HepG2 (cell line): ENCODE measurements around the gene NFATC3. TPM values are rescaled to one million over a fixed set of nuclear protein-coding genes. Genes with fewer than 3 reads are reported as not detected.

Experiments
- EZH2 ChIP-seq: conservative IDR thresholded peaks from 2 replicates; pipeline ENCODE4 v1.6.1; 2012; ENCODE audit warnings: mild to moderate bottlenecking, low read depth, low read length, moderate library complexity
- GZF1 ChIP-seq: sonication (generic); formaldehyde crosslinking; IDR thresholded peaks from 2 replicates; pipeline ENCODE4 v1.5.1; 2020; ENCODE audit warnings: mild to moderate bottlenecking, missing genetic modification reagents
- HMG20A ChIP-seq: IDR thresholded peaks from 2 replicates; pipeline ENCODE4 v1.6.1; 2016; ENCODE audit warnings: borderline replicate concordance
- HOXA3 ChIP-seq: sonication (generic); formaldehyde crosslinking; IDR thresholded peaks from 2 replicates; pipeline ENCODE4 v1.5.0; 2020; ENCODE audit warnings: missing genetic modification reagents
- ISX ChIP-seq: sonication (generic); formaldehyde crosslinking; conservative IDR thresholded peaks from 2 replicates; pipeline ENCODE4 v1.5.0; 2020; ENCODE audit warnings: missing genetic modification reagents
- JDP2 ChIP-seq: sonication (generic); formaldehyde crosslinking; IDR thresholded peaks from 2 replicates; pipeline ENCODE4 v1.8.1; 2022; ENCODE audit warnings: missing genetic modification reagents, borderline replicate concordance
- MAFF ChIP-seq: IDR thresholded peaks from 2 replicates; pipeline ENCODE4 v1.6.1; 2011; ENCODE audit warnings: low read depth, low read length, improper control_type of control experiment
- MBD4 ChIP-seq: IDR thresholded peaks from 2 replicates; pipeline ENCODE4 v1.6.1; 2012; ENCODE audit warnings: low read length, inconsistent platforms, borderline replicate concordance
- MBNL3 ChIP-seq: fragments of 250-450 bp; sonication (Bioruptor Pico); conservative IDR thresholded peaks from 2 replicates; pipeline ENCODE4 v1.8.0; 2022; ENCODE audit warnings: mild to moderate bottlenecking, inconsistent platforms
- PHF5A ChIP-seq: IDR thresholded peaks from one replicate; pipeline ENCODE4 v1.6.1; 2018; ENCODE audit warnings: low read depth, missing genetic modification reagents; ENCODE audit not compliant: unreplicated experiment
- RELA ChIP-seq: sonication (generic); formaldehyde crosslinking; IDR thresholded peaks from 2 replicates; pipeline ENCODE4 v1.4.0; 2020; ENCODE audit warnings: missing genetic modification reagents
- ZNF614 ChIP-seq: IDR thresholded peaks from 2 replicates; pipeline ENCODE4 v1.6.1; 2018; ENCODE audit warnings: missing biosample characterization, missing genetic modification reagents, inconsistent platforms, borderline replicate concordance
- ZNF841 ChIP-seq: sonication (generic); formaldehyde crosslinking; IDR thresholded peaks from 2 replicates; pipeline ENCODE4 v1.8.1; 2023; ENCODE audit warnings: missing genetic modification reagents, borderline replicate concordance
- ZNF891 ChIP-seq: sonication (generic); formaldehyde crosslinking; IDR thresholded peaks from 2 replicates; pipeline ENCODE4 v1.5.0; 2020; ENCODE audit warnings: mild to moderate bottlenecking, missing genetic modification reagents
- ZSCAN29 ChIP-seq: sonication (generic); formaldehyde crosslinking; conservative IDR thresholded peaks from 2 replicates; pipeline ENCODE4 v1.4.0; 2020; ENCODE audit warnings: mild to moderate bottlenecking, missing genetic modification reagents
- ZSCAN31 ChIP-seq: sonication (generic); formaldehyde crosslinking; IDR thresholded peaks from 2 replicates; pipeline ENCODE4 v1.5.0; 2020; ENCODE audit warnings: low read depth, mild to moderate bottlenecking, missing genetic modification reagents
- polyA plus RNA-seq, 8 experiments: library from polyadenylated mRNA; depleted of rRNA in 3 of 8; stranded (reverse) in 7 of 8; unstranded in 1 of 8; fragments of >200 nt; fragmentation: Illumina TruSeq in 4 of 8; extraction: Trizol in 4 of 8; gene quantifications; 2 replicates each; pipeline versions ENCODE4 v1.2.1 to v1.2.3, GENCODE V29; 2011 to 2016; ENCODE audit warnings: low read depth in 4 of 8, missing spikeins in 1 of 8, mixed read lengths in 1 of 8; ENCODE audit not compliant: insufficient read depth in 1 of 8
- total RNA-seq, 5 experiments: library from RNA; depleted of rRNA; stranded (reverse); fragments of >200 nt; fragmentation: Illumina TruSeq; extraction: Trizol; gene quantifications; 2 replicates each; pipeline ENCODE4 v1.2.3, GENCODE V29; 2016; ENCODE audit warnings: low read depth in 1 of 5
- TF ChIP-seq, protein P1 (sequence below): sonication (generic); formaldehyde crosslinking; IDR thresholded peaks from 2 replicates; pipeline ENCODE4 v1.9.0; 2021; ENCODE audit warnings: missing genetic modification reagents, borderline replicate concordance
- TF ChIP-seq, protein P2 (sequence below): sonication (generic); formaldehyde crosslinking; IDR thresholded peaks from 2 replicates; pipeline ENCODE4 v1.8.1; 2023; ENCODE audit warnings: missing genetic modification reagents, inconsistent platforms, borderline replicate concordance
- TF ChIP-seq, protein P3 (sequence below): IDR thresholded peaks from 2 replicates; pipeline ENCODE4 v1.6.1; 2012; ENCODE audit warnings: low read depth, low read length, improper control_type of control experiment

The NFATC3 gene
- total and polyA plus RNA-seq, 2 of the 13 experiments (the other 11 are each of a cell fraction or from before 2014, with no cell fraction given): 52.6 to 62.7 TPM

DNA sequence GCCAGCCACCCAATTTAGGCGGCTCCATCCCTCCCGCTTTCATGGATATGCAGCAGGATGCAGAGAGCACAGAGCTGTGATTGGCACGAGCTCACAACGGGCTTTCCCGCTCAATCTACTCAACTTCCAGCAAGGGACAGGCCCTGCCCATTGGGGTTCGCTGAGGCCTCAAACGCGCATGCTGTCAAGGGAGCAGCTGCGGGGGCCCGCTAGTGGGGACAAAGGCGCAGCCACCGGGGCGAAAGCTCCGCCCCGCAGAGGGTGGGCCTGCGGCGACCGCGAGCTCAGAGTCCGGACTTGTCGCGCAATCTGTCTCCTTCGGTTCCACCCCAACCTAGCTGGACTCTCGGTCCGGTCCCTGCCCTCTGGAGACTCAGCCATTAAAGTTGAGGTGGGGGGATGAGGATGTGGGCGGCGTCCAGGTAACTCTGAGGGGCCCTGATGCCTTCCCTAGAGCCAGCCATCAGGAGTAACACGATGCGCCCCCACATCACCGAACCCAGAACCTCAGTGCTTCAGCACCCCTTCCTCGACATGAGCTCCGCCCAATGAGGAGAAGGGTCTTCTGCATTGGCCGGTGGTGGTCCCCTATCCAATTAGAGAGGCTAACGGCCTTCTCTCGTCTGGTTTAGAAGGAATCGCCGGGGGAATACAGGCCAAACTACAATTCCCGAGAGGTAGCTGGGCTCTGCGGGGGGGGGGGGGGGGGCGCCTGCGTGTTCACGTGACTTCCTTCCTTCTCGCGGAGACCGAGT lies 489 bp upstream of the NFATC3 start (continued):
- TF ChIP-seq, protein P1, sequence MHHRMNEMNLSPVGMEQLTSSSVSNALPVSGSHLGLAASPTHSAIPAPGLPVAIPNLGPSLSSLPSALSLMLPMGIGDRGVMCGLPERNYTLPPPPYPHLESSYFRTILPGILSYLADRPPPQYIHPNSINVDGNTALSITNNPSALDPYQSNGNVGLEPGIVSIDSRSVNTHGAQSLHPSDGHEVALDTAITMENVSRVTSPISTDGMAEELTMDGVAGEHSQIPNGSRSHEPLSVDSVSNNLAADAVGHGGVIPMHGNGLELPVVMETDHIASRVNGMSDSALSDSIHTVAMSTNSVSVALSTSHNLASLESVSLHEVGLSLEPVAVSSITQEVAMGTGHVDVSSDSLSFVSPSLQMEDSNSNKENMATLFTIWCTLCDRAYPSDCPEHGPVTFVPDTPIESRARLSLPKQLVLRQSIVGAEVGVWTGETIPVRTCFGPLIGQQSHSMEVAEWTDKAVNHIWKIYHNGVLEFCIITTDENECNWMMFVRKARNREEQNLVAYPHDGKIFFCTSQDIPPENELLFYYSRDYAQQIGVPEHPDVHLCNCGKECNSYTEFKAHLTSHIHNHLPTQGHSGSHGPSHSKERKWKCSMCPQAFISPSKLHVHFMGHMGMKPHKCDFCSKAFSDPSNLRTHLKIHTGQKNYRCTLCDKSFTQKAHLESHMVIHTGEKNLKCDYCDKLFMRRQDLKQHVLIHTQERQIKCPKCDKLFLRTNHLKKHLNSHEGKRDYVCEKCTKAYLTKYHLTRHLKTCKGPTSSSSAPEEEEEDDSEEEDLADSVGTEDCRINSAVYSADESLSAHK (CRISPR knock-in tag): peak; percentile 56; the same call in 1 of the 2 replicates
- TF ChIP-seq HMG20A (CRISPR knock-in tag) (peak; percentile 35; the same call in 1 of the 2 replicates), MBNL3 (no peak), MAFF (no peak), MBD4 (no peak), ZNF841 (CRISPR knock-in tag) (no peak; the same call in 1 of the 2 replicates), RELA (CRISPR knock-in tag) (peak; percentile 26; the same call in 1 of the 2 replicates), ISX (CRISPR knock-in tag) (no peak), ZNF891 (CRISPR knock-in tag) (peak; percentile 95), ZSCAN31 (peak; percentile 90), ZSCAN29 (CRISPR knock-in tag) (peak; percentile 96), HOXA3 (peak; percentile 82; the same call in 1 of the 2 replicates), JDP2 (CRISPR knock-in tag) (no peak), PHF5A (CRISPR knock-in tag) (peak; percentile 91), GZF1 (CRISPR knock-in tag) (peak; percentile 91; the same call in 1 of the 2 replicates), ZNF614 (CRISPR knock-in tag) (peak; percentile 98), EZH2 (no peak)
- TF ChIP-seq, protein P2, sequence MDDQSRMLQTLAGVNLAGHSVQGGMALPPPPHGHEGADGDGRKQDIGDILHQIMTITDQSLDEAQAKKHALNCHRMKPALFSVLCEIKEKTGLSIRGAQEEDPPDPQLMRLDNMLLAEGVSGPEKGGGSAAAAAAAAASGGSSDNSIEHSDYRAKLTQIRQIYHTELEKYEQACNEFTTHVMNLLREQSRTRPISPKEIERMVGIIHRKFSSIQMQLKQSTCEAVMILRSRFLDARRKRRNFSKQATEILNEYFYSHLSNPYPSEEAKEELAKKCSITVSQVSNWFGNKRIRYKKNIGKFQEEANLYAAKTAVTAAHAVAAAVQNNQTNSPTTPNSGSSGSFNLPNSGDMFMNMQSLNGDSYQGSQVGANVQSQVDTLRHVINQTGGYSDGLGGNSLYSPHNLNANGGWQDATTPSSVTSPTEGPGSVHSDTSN (CRISPR knock-in tag): peak; percentile 89; the same call in 1 of the 2 replicates
- TF ChIP-seq, protein P3, sequence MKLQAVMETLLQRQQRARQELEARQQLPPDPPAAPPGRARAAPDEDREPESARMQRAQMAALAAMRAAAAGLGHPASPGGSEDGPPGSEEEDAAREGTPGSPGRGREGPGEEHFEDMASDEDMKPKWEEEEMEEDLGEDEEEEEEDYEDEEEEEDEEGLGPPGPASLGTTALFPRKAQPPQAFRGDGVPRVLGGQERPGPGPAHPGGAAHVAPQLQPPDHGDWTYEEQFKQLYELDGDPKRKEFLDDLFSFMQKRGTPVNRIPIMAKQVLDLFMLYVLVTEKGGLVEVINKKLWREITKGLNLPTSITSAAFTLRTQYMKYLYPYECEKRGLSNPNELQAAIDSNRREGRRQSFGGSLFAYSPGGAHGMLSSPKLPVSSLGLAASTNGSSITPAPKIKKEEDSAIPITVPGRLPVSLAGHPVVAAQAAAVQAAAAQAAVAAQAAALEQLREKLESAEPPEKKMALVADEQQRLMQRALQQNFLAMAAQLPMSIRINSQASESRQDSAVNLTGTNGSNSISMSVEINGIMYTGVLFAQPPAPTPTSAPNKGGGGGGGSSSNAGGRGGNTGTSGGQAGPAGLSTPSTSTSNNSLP: 0 out of 2 replicates have a peak, but pooled peaks have one; percentile 16
